Neural progenitor cell (in vitro differentiated cells): ENCODE results near the gene UGT2A3.

ENCODE experiments used
- CTCF ChIP-seq: fragments of 200-600 bp; sonication (generic); IDR thresholded peaks from 2 replicates; pipeline ENCODE4 v1.5.1; 2017; ENCODE audit warnings: antibody characterized with exemption, mild to moderate bottlenecking
- EZH2 ChIP-seq: fragments of 200-600 bp; sonication (generic); IDR thresholded peaks from 2 replicates; pipeline ENCODE4 v1.6.1; 2017; ENCODE audit warnings: antibody characterized with exemption, mild to moderate bottlenecking, moderate library complexity

GRCh38 chr4:68917016-68917415, 34.6 kb downstream of the UGT2A3 start:
- no peak for TF ChIP-seq EZH2
- TF ChIP-seq CTCF = no peak
